Liver (tissue), 3 donors: ENCODE measurements around the gene EGFLAM.

Experiments used
- ATF3 ChIP-seq: IDR thresholded peaks from 2 replicates; pipeline ENCODE4 v1.6.1; 2016; ENCODE audit warnings: antibody characterized with exemption
- CTCF ChIP-seq: fragments of 150-350 bp; IDR thresholded peaks from 2 replicates; pipeline ENCODE4 v1.5.1; 2017; ENCODE audit warnings: improper control_type of control experiment, low read depth, low read length; ENCODE audit not compliant: missing input control
- FOXA1 ChIP-seq: IDR thresholded peaks from 2 replicates; pipeline ENCODE4 v1.6.1; 2016; ENCODE audit warnings: antibody characterized with exemption
- HNF4A ChIP-seq, 2 donors: conservative IDR thresholded peaks; 2 replicates each; pipeline ENCODE4 v1.6.1; 2016; ENCODE audit warnings: antibody characterized with exemption in 2 of 2, mild to moderate bottlenecking in 2 of 2
- JUND ChIP-seq, 2 donors: IDR thresholded peaks; 2 replicates each; pipeline ENCODE4 v1.6.1; 2016; ENCODE audit warnings: antibody characterized with exemption in 2 of 2
- MAX ChIP-seq: IDR thresholded peaks from 2 replicates; pipeline ENCODE4 v1.6.1; 2016; ENCODE audit warnings: antibody characterized with exemption
- RAD21 ChIP-seq, 2 donors: IDR thresholded peaks; 2 replicates each; pipeline ENCODE4 v1.6.1; 2016; ENCODE audit warnings: antibody characterized with exemption in 2 of 2, mild to moderate bottlenecking in 2 of 2
- REST ChIP-seq: IDR thresholded peaks from 2 replicates; pipeline ENCODE4 v1.6.1; 2016; ENCODE audit warnings: antibody characterized with exemption, mild to moderate bottlenecking
- RXRA ChIP-seq, 2 donors: IDR thresholded peaks; 2 replicates each; pipeline ENCODE4 v1.6.1; 2017 to 2018; ENCODE audit warnings: antibody characterized with exemption in 2 of 2, mild to moderate bottlenecking in 1 of 2
- SP1 ChIP-seq: IDR thresholded peaks from 2 replicates; pipeline ENCODE4 v1.6.1; 2018; ENCODE audit warnings: antibody characterized with exemption, mild to moderate bottlenecking
- TAF1 ChIP-seq: conservative IDR thresholded peaks from 2 replicates; pipeline ENCODE4 v1.6.1; 2016; ENCODE audit warnings: antibody characterized with exemption, mild to moderate bottlenecking
- YY1 ChIP-seq: IDR thresholded peaks from 2 replicates; pipeline ENCODE4 v1.6.1; 2016; ENCODE audit warnings: antibody characterized with exemption, mild to moderate bottlenecking
- ZBTB33 ChIP-seq: IDR thresholded peaks from 2 replicates; pipeline ENCODE4 v1.6.1; 2016; ENCODE audit warnings: antibody characterized with exemption
- donor health status: healthy.
- donor health status: healthy.

GRCh38 chr5:38420246-38420645, 161.9 kb downstream of the EGFLAM start:
- no peak for TF ChIP-seq JUND (IDR thresholded peaks at IDR 0.05)
- TF ChIP-seq ATF3, result no peak
- TF ChIP-seq SP1, result no peak
- TF ChIP-seq CTCF, result no peak
- TF ChIP-seq RAD21 (IDR thresholded peaks at IDR 0.05), result no peak
- no peak for TF ChIP-seq ZBTB33
- no peak for TF ChIP-seq HNF4A (conservative IDR thresholded peaks at IDR 0.05)
- no peak for TF ChIP-seq MAX
- no peak for TF ChIP-seq TAF1
- TF ChIP-seq FOXA1, result no peak
- no peak for TF ChIP-seq RXRA (IDR thresholded peaks at IDR 0.05)
- no peak for TF ChIP-seq REST
- no peak for TF ChIP-seq YY1
